Measurements from ENCODE around the gene CEP104. TPM values are rescaled to one million over a fixed set of nuclear protein-coding genes. Genes with fewer than 3 reads are reported as not detected.

Gene CEP104
- total and polyA plus RNA-seq, 2 experiments from 2014 or later, result 12.7 to 22.6 TPM

GRCh38 chr1:3865606-3866160 lies 8.7 kb upstream of the CEP104 start:
- TF ChIP-seq EZH2 (IDR thresholded peaks at IDR 0.05; ENCODE audit: borderline replicate concordance) (no peak), EZH2phosphoT487 (IDR thresholded peaks at IDR 0.05; ENCODE audit: low read depth, severe bottlenecking, unreplicated experiment) (no peak), CTCF (IDR thresholded peaks at IDR 0.05; ENCODE audit: poor library complexity) (no peak)
- Histone ChIP-seq H3K36me3 (replicated peaks; ENCODE audit: insufficient read depth, low read depth) (no peaks in the 10 kb centered on the region), H4K20me1 (ENCODE audit: insufficient read depth, poor library complexity, severe bottlenecking) (no peaks in the 10 kb centered on the region), H3K9me2 (replicated peaks; ENCODE audit: insufficient read depth) (no peaks in the 10 kb centered on the region), H3K79me2 (peaks cover under 1% of the 10 kb centered on the region), H3K9me3 (ENCODE audit: low read depth) (no peaks in the 10 kb centered on the region), H3K4me2 (no peak overlapping the region), H3K4me1 (ENCODE audit: insufficient read depth) (no peaks in the 10 kb centered on the region), H3K27me3 (no peaks in the 10 kb centered on the region), H3K4me3 (no peak overlapping the region), H3K27ac (no peak overlapping the region), H2AFZ (no peak overlapping the region)
- 87% methylated on average over 18 of the region's 18 CpGs for WGBS (ENCODE audit: low lambda C conversion rate, missing lambda C conversion rate)
- no peak for DNase-seq (ENCODE audit: low spot score)

- H2AFZ ChIP-seq, result no peak overlapping the region
- no peaks in the 10 kb centered on the region for H4K20me1 ChIP-seq (ENCODE audit: insufficient read depth, poor library complexity, severe bottlenecking)
- no peaks in the 10 kb centered on the region for H3K9me2 ChIP-seq (replicated peaks; ENCODE audit: insufficient read depth)
- TF ChIP-seq EZH2phosphoT487 (IDR thresholded peaks at IDR 0.05; ENCODE audit: low read depth, severe bottlenecking, unreplicated experiment) (no peak), CTCF (IDR thresholded peaks at IDR 0.05; ENCODE audit: poor library complexity) (no peak), EZH2 (IDR thresholded peaks at IDR 0.05; ENCODE audit: borderline replicate concordance) (no peak)
- no peaks in the 10 kb centered on the region for H3K4me1 ChIP-seq (ENCODE audit: insufficient read depth)
- no peaks in the 10 kb centered on the region for H3K9me3 ChIP-seq (ENCODE audit: low read depth)
- 83% methylated on average over 6 of the region's 6 CpGs for WGBS (ENCODE audit: low lambda C conversion rate, missing lambda C conversion rate)
- H3K27me3 ChIP-seq, result no peaks in the 10 kb centered on the region
- no peak overlapping the region for H3K27ac ChIP-seq
- no peak for DNase-seq (ENCODE audit: low spot score)
- H3K79me2 ChIP-seq, result peaks cover 7% of the 10 kb centered on the region
- H3K4me2 ChIP-seq, result peak overlapping the region; percentile 16
- no peak overlapping the region for H3K4me3 ChIP-seq
- no peaks in the 10 kb centered on the region for H3K36me3 ChIP-seq (replicated peaks; ENCODE audit: insufficient read depth, low read depth)
Measured at GRCh38 chr1:3864884-3865283, 7.9 kb upstream of the CEP104 start.

- Histone ChIP-seq H3K27me3 (no peaks in the 10 kb centered on the region), H4K20me1 (ENCODE audit: insufficient read depth, poor library complexity, severe bottlenecking) (no peaks in the 10 kb centered on the region), H3K79me2 (peaks cover 22% of the 10 kb centered on the region), H3K9me3 (ENCODE audit: low read depth) (no peaks in the 10 kb centered on the region), H3K4me1 (ENCODE audit: insufficient read depth) (peaks cover 4% of the 10 kb centered on the region), H3K4me3 (no peak overlapping the region), H2AFZ (no peak overlapping the region), H3K4me2 (no peak overlapping the region), H3K9me2 (replicated peaks; ENCODE audit: insufficient read depth) (no peaks in the 10 kb centered on the region), H3K36me3 (replicated peaks; ENCODE audit: insufficient read depth, low read depth) (no peaks in the 10 kb centered on the region), H3K27ac (no peak overlapping the region)
- DNase-seq (ENCODE audit: low spot score), result no peak
- TF ChIP-seq CTCF (IDR thresholded peaks at IDR 0.05; ENCODE audit: poor library complexity) (no peak), EZH2 (IDR thresholded peaks at IDR 0.05; ENCODE audit: borderline replicate concordance) (no peak), EZH2phosphoT487 (IDR thresholded peaks at IDR 0.05; ENCODE audit: low read depth, severe bottlenecking, unreplicated experiment) (no peak)
- 95% methylated on average over 12 of the region's 12 CpGs for WGBS (ENCODE audit: low lambda C conversion rate, missing lambda C conversion rate)
Measured at GRCh38 chr1:3863231-3863935, 6.4 kb upstream of the CEP104 start.
